KMS-11 (cell line): ENCODE measurements around the gene CAMTA1.

Experiments used
- H2AFZ ChIP-seq: fragments of 200-600 bp; sonication (generic); 2 replicates; pipeline ENCODE4 v1.6.1; 2016; ENCODE audit warnings: antibody characterized with exemption, mixed run types, low read depth
- H3K27ac ChIP-seq: fragments of 200-600 bp; sonication (generic); 2 replicates; pipeline ENCODE4 v1.6.1; 2016; ENCODE audit warnings: mild to moderate bottlenecking, mixed run types
- H3K27me3 ChIP-seq: fragments of 200-600 bp; sonication (generic); 2 replicates; pipeline ENCODE4 v1.6.1; 2017; ENCODE audit warnings: mild to moderate bottlenecking, low read depth, mixed run types, moderate library complexity; ENCODE audit not compliant: insufficient read depth
- H3K36me3 ChIP-seq: fragments of 200-600 bp; sonication (generic); 2 replicates; pipeline ENCODE4 v1.6.1; 2017; ENCODE audit warnings: mild to moderate bottlenecking, mixed run types; ENCODE audit not compliant: insufficient read depth
- H3K4me1 ChIP-seq: fragments of 200-600 bp; sonication (generic); 2 replicates; pipeline ENCODE4 v1.6.1; 2016; ENCODE audit warnings: mild to moderate bottlenecking, low read depth, mixed run types; ENCODE audit not compliant: poor library complexity, severe bottlenecking
- H3K4me2 ChIP-seq: fragments of 200-600 bp; sonication (generic); 2 replicates; pipeline ENCODE4 v1.7.0; 2016; ENCODE audit warnings: mild to moderate bottlenecking, mixed run types
- H3K4me3 ChIP-seq: fragments of 200-600 bp; sonication (generic); IDR thresholded peaks from 2 replicates; pipeline ENCODE4 v1.6.1; 2017; ENCODE audit warnings: low read depth, low read length, mixed read lengths; ENCODE audit not compliant: insufficient read depth
- H3K79me2 ChIP-seq: fragments of 200-600 bp; sonication (generic); 2 replicates; pipeline ENCODE4 v1.6.1; 2016; ENCODE audit warnings: low read depth, mixed run types; ENCODE audit not compliant: insufficient read depth
- H3K9ac ChIP-seq: fragments of 200-600 bp; sonication (generic); 2 replicates; pipeline ENCODE4 v1.6.1; 2016; ENCODE audit warnings: mild to moderate bottlenecking, mixed run types
- H4K20me1 ChIP-seq: fragments of 200-600 bp; sonication (generic); 2 replicates; pipeline ENCODE4 v1.6.1; 2016; ENCODE audit warnings: mild to moderate bottlenecking, mixed run types; ENCODE audit not compliant: insufficient read depth
- TF ChIP-seq, protein P1 (sequence below): fragments of 200-600 bp; sonication (generic); conservative IDR thresholded peaks from 2 replicates; pipeline ENCODE4 v1.6.1; 2017; ENCODE audit warnings: low read depth, mild to moderate bottlenecking, antibody characterized with exemption, low read length, moderate library complexity, mixed read lengths

The CAMTA1 gene

DNA sequence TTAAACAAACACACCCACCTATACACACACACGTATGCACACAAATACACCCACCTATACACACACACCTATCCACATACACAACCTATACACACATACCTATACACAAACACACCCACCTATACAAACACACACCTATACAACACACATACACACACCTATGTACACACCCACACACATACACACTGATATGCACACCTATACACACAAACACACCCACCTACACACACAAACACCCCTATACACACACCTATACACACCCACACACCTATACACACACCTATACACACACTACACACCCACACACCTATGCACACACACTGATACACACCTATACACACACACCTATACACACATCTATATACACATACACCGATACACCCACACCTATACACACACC lies 870.1 kb downstream of the CAMTA1 start:
- Histone ChIP-seq H3K27ac (no peak overlapping the region), H3K79me2 (no peaks in the 10 kb centered on the region), H2AFZ (no peak overlapping the region), H4K20me1 (no peaks in the 10 kb centered on the region), H3K36me3 (no peaks in the 10 kb centered on the region), H3K27me3 (peaks cover 26% of the 10 kb centered on the region), H3K4me1 (no peaks in the 10 kb centered on the region), H3K4me3 (no peak overlapping the region), H3K4me2 (no peak overlapping the region), H3K9ac (no peak overlapping the region)
- TF ChIP-seq, protein P1, sequence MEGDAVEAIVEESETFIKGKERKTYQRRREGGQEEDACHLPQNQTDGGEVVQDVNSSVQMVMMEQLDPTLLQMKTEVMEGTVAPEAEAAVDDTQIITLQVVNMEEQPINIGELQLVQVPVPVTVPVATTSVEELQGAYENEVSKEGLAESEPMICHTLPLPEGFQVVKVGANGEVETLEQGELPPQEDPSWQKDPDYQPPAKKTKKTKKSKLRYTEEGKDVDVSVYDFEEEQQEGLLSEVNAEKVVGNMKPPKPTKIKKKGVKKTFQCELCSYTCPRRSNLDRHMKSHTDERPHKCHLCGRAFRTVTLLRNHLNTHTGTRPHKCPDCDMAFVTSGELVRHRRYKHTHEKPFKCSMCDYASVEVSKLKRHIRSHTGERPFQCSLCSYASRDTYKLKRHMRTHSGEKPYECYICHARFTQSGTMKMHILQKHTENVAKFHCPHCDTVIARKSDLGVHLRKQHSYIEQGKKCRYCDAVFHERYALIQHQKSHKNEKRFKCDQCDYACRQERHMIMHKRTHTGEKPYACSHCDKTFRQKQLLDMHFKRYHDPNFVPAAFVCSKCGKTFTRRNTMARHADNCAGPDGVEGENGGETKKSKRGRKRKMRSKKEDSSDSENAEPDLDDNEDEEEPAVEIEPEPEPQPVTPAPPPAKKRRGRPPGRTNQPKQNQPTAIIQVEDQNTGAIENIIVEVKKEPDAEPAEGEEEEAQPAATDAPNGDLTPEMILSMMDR = no peak

DNA sequence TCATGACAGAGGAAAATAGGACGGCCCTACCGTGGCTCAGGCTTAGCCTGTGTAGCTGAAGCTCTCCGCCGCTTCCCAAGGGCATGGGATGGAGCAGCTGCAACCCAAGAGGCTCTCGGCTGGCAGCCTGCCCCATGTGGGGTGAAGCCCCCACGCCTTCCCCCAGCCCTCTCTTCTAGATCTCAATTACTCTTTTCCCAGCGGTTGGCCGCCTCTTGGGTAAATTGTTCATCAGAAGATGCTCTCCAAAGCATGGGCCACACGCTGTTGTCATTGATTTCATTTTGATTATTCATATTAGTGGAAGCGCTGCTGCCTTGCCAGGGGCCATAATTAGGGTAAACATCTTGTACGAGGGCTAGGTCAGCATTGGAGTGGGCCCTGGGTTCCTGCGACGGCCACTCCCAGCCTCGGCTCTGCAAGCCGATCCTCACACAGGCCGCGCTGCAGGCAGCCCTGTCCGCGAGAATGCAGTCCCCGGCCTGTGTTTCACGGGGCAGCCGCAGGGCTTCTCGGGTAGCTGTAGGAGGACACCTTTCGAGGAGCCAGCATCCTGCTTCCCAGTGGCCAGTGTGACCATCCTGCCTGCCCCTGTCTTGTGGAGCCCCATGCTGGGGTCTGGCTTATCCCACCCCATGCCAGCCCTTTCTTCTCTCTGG lies 871.4 kb downstream of the CAMTA1 start:
- Histone ChIP-seq H3K4me1 (no peaks in the 10 kb centered on the region), H4K20me1 (no peaks in the 10 kb centered on the region), H3K36me3 (no peaks in the 10 kb centered on the region), H3K27me3 (peaks cover 18% of the 10 kb centered on the region; the same call in 1 of the 2 replicates), H3K4me3 (no peak overlapping the region), H2AFZ (no peak overlapping the region), H3K79me2 (no peaks in the 10 kb centered on the region), H3K4me2 (no peak overlapping the region), H3K9ac (no peak overlapping the region), H3K27ac (no peak overlapping the region)
- TF ChIP-seq, protein P1 = no peak

DNA sequence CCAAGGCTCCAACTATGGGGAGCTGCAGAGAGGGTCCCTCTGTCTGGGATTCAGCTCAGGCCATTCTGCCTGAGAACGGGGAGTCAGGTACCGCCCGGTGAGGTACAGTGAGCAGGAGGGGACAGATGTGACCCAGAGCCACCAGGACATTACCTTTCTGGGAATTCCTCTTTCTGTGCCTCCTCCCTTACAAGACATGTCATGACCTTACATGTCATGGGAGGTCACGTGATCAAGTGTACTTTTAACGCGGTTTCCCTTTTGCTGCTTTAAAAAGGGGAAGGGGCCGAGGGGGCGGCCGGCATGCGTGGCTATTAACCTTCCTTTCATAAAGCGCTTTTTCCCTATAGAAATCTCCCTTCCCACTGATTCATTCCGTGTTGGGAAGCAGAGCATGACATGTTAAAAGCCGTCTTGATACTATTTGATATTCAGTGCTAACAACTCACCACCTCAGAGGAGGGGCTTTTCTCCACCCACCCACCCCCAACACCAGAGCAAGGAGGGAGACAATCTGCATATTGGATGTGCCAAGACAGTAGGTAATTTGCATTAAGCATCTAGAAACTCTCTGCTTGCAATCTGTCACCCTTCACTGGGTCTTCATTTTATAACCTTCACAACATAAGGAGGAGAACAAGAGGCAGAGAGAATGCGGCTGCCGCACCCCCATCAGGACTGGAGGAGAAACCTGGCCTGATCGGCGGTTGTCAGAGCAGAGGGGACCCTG lies 872.2 kb downstream of the CAMTA1 start:
- H3K4me2 ChIP-seq = no peak overlapping the region
- H3K79me2 ChIP-seq = no peaks in the 10 kb centered on the region
- H3K27ac ChIP-seq = no peak overlapping the region
- H3K4me1 ChIP-seq = no peaks in the 10 kb centered on the region
- no peaks in the 10 kb centered on the region for H4K20me1 ChIP-seq
- no peak overlapping the region for H3K4me3 ChIP-seq
- TF ChIP-seq, protein P1 = no peak
- H3K36me3 ChIP-seq = no peaks in the 10 kb centered on the region
- H3K27me3 ChIP-seq = peaks cover 18% of the 10 kb centered on the region; the same call in 1 of the 2 replicates
- no peak overlapping the region for H3K9ac ChIP-seq
- no peak overlapping the region for H2AFZ ChIP-seq

DNA sequence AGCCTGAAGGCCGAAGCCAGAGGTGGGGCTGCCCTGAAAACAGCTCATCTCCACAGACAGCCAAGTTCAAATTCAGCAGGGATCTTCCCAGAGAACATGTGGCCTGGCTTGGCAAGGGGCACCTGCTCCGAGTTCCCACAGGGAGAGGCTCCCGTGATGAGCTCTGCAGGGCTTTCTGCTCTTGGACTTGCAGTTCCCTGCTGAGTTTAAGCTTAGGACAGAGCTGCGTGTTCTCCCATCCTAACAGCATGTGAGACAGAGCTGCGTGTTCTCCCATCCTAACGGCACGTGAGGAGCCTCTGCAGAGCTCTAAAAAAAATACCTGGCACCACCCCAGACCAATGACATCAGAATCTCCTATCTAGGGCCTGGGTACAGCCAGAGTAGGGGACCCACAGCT lies 872.8 kb downstream of the CAMTA1 start:
- Histone ChIP-seq H3K4me3 (no peak overlapping the region), H3K27ac (no peak overlapping the region), H3K36me3 (no peaks in the 10 kb centered on the region), H2AFZ (no peak overlapping the region), H3K4me1 (no peaks in the 10 kb centered on the region), H3K79me2 (no peaks in the 10 kb centered on the region), H3K27me3 (peaks cover 17% of the 10 kb centered on the region; the same call in 1 of the 2 replicates), H3K4me2 (no peak overlapping the region), H4K20me1 (no peaks in the 10 kb centered on the region), H3K9ac (no peak overlapping the region)
- TF ChIP-seq, protein P1 = no peak
